H1 (cell line): ENCODE data around the gene LRRC30. TPM values are rescaled to one million over a fixed set of nuclear protein-coding genes. Genes with fewer than 3 reads are reported as not detected.

Experiments used
- POLR2A ChIP-seq, 2 experiments: IDR thresholded peaks; 1 replicate in 1 of 2; 2 replicates in 1 of 2; pipeline ENCODE4 v1.6.1; 2011; ENCODE audit warnings: low read depth in 2 of 2, low read length in 2 of 2, mild to moderate bottlenecking in 2 of 2; ENCODE audit errors: control extremely low read depth in 1 of 2
- RFX5 ChIP-seq: IDR thresholded peaks from 2 replicates; pipeline ENCODE4 v1.6.1; 2011; ENCODE audit warnings: low read depth, low read length, improper control_type of control experiment, borderline replicate concordance
- polyA plus RNA-seq, 7 experiments: library from polyadenylated mRNA; depleted of rRNA in 3 of 7; stranded (reverse) in 5 of 7; unstranded in 2 of 7; fragments of >200 nt in 5 of 7; fragments of 200-250 nt in 2 of 7; gene quantifications; 1 replicate in 5 of 7; 2 replicates in 1 of 7; 4 replicates in 1 of 7; pipeline versions ENCODE4 v1.2.1 to v1.2.3, GENCODE V29; 2011 to 2013; ENCODE audit warnings: missing spikeins in 2 of 7, mixed read lengths in 2 of 7
- total RNA-seq: library from RNA; stranded (reverse); fragmentation: NEBNext Ultra II Directional; extraction: Animal tissue kit (Norgen Biotek cat#: 25700); gene quantifications from 2 replicates; pipeline ENCODE4 v1.2.1, GENCODE V29; 2021
- TF ChIP-seq, protein P1 (sequence below): fragments of 300-600 bp; sonication (generic); IDR thresholded peaks from 2 replicates; pipeline ENCODE4 v1.7.1; 2012; ENCODE audit warnings: low read length, moderate library complexity, mild to moderate bottlenecking, inconsistent platforms; ENCODE audit not compliant: insufficient replicate concordance

Gene LRRC30
- total and polyA plus RNA-seq, 2 of the 8 experiments (the other 6 are each of a cell fraction or from before 2014, with no cell fraction given): not detected

- TF ChIP-seq, protein P1, sequence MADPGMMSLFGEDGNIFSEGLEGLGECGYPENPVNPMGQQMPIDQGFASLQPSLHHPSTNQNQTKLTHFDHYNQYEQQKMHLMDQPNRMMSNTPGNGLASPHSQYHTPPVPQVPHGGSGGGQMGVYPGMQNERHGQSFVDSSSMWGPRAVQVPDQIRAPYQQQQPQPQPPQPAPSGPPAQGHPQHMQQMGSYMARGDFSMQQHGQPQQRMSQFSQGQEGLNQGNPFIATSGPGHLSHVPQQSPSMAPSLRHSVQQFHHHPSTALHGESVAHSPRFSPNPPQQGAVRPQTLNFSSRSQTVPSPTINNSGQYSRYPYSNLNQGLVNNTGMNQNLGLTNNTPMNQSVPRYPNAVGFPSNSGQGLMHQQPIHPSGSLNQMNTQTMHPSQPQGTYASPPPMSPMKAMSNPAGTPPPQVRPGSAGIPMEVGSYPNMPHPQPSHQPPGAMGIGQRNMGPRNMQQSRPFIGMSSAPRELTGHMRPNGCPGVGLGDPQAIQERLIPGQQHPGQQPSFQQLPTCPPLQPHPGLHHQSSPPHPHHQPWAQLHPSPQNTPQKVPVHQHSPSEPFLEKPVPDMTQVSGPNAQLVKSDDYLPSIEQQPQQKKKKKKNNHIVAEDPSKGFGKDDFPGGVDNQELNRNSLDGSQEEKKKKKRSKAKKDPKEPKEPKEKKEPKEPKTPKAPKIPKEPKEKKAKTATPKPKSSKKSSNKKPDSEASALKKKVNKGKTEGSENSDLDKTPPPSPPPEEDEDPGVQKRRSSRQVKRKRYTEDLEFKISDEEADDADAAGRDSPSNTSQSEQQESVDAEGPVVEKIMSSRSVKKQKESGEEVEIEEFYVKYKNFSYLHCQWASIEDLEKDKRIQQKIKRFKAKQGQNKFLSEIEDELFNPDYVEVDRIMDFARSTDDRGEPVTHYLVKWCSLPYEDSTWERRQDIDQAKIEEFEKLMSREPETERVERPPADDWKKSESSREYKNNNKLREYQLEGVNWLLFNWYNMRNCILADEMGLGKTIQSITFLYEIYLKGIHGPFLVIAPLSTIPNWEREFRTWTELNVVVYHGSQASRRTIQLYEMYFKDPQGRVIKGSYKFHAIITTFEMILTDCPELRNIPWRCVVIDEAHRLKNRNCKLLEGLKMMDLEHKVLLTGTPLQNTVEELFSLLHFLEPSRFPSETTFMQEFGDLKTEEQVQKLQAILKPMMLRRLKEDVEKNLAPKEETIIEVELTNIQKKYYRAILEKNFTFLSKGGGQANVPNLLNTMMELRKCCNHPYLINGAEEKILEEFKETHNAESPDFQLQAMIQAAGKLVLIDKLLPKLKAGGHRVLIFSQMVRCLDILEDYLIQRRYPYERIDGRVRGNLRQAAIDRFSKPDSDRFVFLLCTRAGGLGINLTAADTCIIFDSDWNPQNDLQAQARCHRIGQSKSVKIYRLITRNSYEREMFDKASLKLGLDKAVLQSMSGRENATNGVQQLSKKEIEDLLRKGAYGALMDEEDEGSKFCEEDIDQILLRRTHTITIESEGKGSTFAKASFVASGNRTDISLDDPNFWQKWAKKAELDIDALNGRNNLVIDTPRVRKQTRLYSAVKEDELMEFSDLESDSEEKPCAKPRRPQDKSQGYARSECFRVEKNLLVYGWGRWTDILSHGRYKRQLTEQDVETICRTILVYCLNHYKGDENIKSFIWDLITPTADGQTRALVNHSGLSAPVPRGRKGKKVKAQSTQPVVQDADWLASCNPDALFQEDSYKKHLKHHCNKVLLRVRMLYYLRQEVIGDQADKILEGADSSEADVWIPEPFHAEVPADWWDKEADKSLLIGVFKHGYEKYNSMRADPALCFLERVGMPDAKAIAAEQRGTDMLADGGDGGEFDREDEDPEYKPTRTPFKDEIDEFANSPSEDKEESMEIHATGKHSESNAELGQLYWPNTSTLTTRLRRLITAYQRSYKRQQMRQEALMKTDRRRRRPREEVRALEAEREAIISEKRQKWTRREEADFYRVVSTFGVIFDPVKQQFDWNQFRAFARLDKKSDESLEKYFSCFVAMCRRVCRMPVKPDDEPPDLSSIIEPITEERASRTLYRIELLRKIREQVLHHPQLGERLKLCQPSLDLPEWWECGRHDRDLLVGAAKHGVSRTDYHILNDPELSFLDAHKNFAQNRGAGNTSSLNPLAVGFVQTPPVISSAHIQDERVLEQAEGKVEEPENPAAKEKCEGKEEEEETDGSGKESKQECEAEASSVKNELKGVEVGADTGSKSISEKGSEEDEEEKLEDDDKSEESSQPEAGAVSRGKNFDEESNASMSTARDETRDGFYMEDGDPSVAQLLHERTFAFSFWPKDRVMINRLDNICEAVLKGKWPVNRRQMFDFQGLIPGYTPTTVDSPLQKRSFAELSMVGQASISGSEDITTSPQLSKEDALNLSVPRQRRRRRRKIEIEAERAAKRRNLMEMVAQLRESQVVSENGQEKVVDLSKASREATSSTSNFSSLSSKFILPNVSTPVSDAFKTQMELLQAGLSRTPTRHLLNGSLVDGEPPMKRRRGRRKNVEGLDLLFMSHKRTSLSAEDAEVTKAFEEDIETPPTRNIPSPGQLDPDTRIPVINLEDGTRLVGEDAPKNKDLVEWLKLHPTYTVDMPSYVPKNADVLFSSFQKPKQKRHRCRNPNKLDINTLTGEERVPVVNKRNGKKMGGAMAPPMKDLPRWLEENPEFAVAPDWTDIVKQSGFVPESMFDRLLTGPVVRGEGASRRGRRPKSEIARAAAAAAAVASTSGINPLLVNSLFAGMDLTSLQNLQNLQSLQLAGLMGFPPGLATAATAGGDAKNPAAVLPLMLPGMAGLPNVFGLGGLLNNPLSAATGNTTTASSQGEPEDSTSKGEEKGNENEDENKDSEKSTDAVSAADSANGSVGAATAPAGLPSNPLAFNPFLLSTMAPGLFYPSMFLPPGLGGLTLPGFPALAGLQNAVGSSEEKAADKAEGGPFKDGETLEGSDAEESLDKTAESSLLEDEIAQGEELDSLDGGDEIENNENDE: no peak
- TF ChIP-seq RFX5 (no peak), POLR2A (IDR thresholded peaks at IDR 0.05; ENCODE audit: control extremely low read depth in 1 of 2, low read depth in 2 of 2, low read length in 2 of 2) (no peak)
Observed at GRCh38 chr18:7259475-7259874, 28.6 kb downstream of the LRRC30 start (continued).
